ENCODE data around the gene MEIKIN.

The MEIKIN gene

GRCh38 chr5:131766689-131767088 lies 178.8 kb downstream of the MEIKIN start:
- no peak for DNase-seq (ENCODE audit: low read depth)
- TF ChIP-seq CTCF (IDR thresholded peaks at IDR 0.05; ENCODE audit: control insufficient read depth, extremely low read depth, insufficient read depth), result no peak
- no peak overlapping the region for H3K4me3 ChIP-seq (ENCODE audit: low read depth, low read length)

GRCh38 chr5:131765261-131765660 lies 180.2 kb downstream of the MEIKIN start:
- no peak overlapping the region for H3K4me3 ChIP-seq (ENCODE audit: low read depth, low read length)
- no peak for TF ChIP-seq CTCF (IDR thresholded peaks at IDR 0.05; ENCODE audit: control insufficient read depth, extremely low read depth, insufficient read depth)
- DNase-seq (ENCODE audit: low read depth), result no peak

GRCh38 chr5:131763968-131764367 lies 181.5 kb downstream of the MEIKIN start:
- TF ChIP-seq CTCF (IDR thresholded peaks at IDR 0.05; ENCODE audit: control insufficient read depth, extremely low read depth, insufficient read depth), result no peak
- DNase-seq (ENCODE audit: low read depth), result no peak
- H3K4me3 ChIP-seq (ENCODE audit: low read depth, low read length), result no peak overlapping the region

- DNase-seq (ENCODE audit: low read depth), result no peak
- no peak overlapping the region for H3K4me3 ChIP-seq (ENCODE audit: low read depth, low read length)
- no peak for TF ChIP-seq CTCF (IDR thresholded peaks at IDR 0.05; ENCODE audit: control insufficient read depth, extremely low read depth, insufficient read depth)
Measured at GRCh38 chr5:131760793-131761192, 184.7 kb downstream of the MEIKIN start.

GRCh38 chr5:131759704-131760103 lies 185.8 kb downstream of the MEIKIN start:
- H3K4me3 ChIP-seq (ENCODE audit: low read depth, low read length), result no peak overlapping the region
- no peak for DNase-seq (ENCODE audit: low read depth)
- no peak for TF ChIP-seq CTCF (IDR thresholded peaks at IDR 0.05; ENCODE audit: control insufficient read depth, extremely low read depth, insufficient read depth)

- no peak overlapping the region for H3K4me3 ChIP-seq (ENCODE audit: low read depth, low read length)
- no peak for TF ChIP-seq CTCF (IDR thresholded peaks at IDR 0.05; ENCODE audit: control insufficient read depth, extremely low read depth, insufficient read depth)
Measured at GRCh38 chr5:131758520-131758900, 187.0 kb downstream of the MEIKIN start.

GRCh38 chr5:131757830-131758519 lies 187.5 kb downstream of the MEIKIN start:
- no peak for DNase-seq (ENCODE audit: low read depth)
- H3K4me3 ChIP-seq (ENCODE audit: low read depth, low read length), result no peak overlapping the region
- TF ChIP-seq CTCF (IDR thresholded peaks at IDR 0.05; ENCODE audit: control insufficient read depth, extremely low read depth, insufficient read depth), result no peak

More at GRCh38 chr5:131758520-131758900, 187.0 kb downstream of the MEIKIN start:
- DNase-seq (ENCODE audit: low read depth), result no peak
